ENCODE results near the gene FBXO42.

GRCh38 chr1:16315437-16315836 lies 36.8 kb downstream of the FBXO42 start:
- TF ChIP-seq CTCF (IDR thresholded peaks at IDR 0.05; ENCODE audit: low read depth, low read length) (no peak), POLR2A (IDR thresholded peaks at IDR 0.05; ENCODE audit: extremely low read depth, insufficient read length) (no peak), MYC (IDR thresholded peaks at IDR 0.05; ENCODE audit: low read depth, low read length) (no peak), MAX (IDR thresholded peaks at IDR 0.05; ENCODE audit: low read depth, low read length) (no peak)
